ENCODE results near the gene LRRC46.

LRRC46 gene

GRCh38 chr17:47847341-47848197 is 16.1 kb downstream of the LRRC46 start:
- Mint-ChIP-seq H3K4me1 (ENCODE audit: low read depth) (peaks cover 28% of the 10 kb centered on the region), H3K27me3 (peaks cover 83% of the 10 kb centered on the region), H3K36me3 (ENCODE audit: low read depth) (no peaks in the 10 kb centered on the region), H3K4me3 (no peak overlapping the region), H3K27ac (no peak overlapping the region), H3K9me3 (no peaks in the 10 kb centered on the region)
- DNase-seq, result peak; percentile 52

- no peaks in the 10 kb centered on the region for H3K36me3 Mint-ChIP-seq (ENCODE audit: low read depth)
Observed at GRCh38 chr17:47848198-47848513, 16.7 kb downstream of the LRRC46 start.

GRCh38 chr17:47850373-47850691 is 18.9 kb downstream of the LRRC46 start:
- Mint-ChIP-seq H3K9me3 (no peaks in the 10 kb centered on the region), H3K27ac (no peak overlapping the region), H3K4me1 (ENCODE audit: low read depth) (peaks cover 23% of the 10 kb centered on the region), H3K4me3 (peak overlapping the region; percentile 45), H3K27me3 (peaks cover 92% of the 10 kb centered on the region), H3K36me3 (ENCODE audit: low read depth) (no peaks in the 10 kb centered on the region)
- DNase-seq, result no peak

More at GRCh38 chr17:47848198-47848513, 16.7 kb downstream of the LRRC46 start:
- Mint-ChIP-seq H3K9me3 (no peaks in the 10 kb centered on the region), H3K27me3 (peaks cover 87% of the 10 kb centered on the region), H3K4me3 (no peak overlapping the region), H3K27ac (no peak overlapping the region), H3K4me1 (ENCODE audit: low read depth) (peaks cover 25% of the 10 kb centered on the region)
- DNase-seq, result no peak

GRCh38 chr17:47850692-47851573 is 19.5 kb downstream of the LRRC46 start, which contains the start of gene SP6:
Gene SP6, minus strand, starts transcription at chr17:47851163. Its CDS starts 2,734 bp downstream, at chr17:47848429.
- peaks cover 92% of the 10 kb centered on the region for H3K27me3 Mint-ChIP-seq
- no peaks in the 10 kb centered on the region for H3K9me3 Mint-ChIP-seq
- H3K4me3 Mint-ChIP-seq, result peak within 1 kb of the TSS; percentile 45
- no peak within 1 kb of the TSS for H3K27ac Mint-ChIP-seq
- H3K4me1 Mint-ChIP-seq (ENCODE audit: low read depth), result peaks cover 23% of the 10 kb centered on the region
- no peaks in the 10 kb centered on the region for H3K36me3 Mint-ChIP-seq (ENCODE audit: low read depth)
- peak; percentile 78 for DNase-seq

- Mint-ChIP-seq H3K27me3 (peaks cover 91% of the 10 kb centered on the region), H3K27ac (no peak overlapping the region)
Observed at GRCh38 chr17:47851764-47852112, 20.3 kb downstream of the LRRC46 start.

GRCh38 chr17:47852113-47852949 is 20.9 kb downstream of the LRRC46 start:
- DNase-seq, result no peak
- H3K27ac Mint-ChIP-seq, result no peak overlapping the region
- H3K9me3 Mint-ChIP-seq, result no peaks in the 10 kb centered on the region
- H3K4me1 Mint-ChIP-seq (ENCODE audit: low read depth), result peaks cover 17% of the 10 kb centered on the region
- H3K4me3 Mint-ChIP-seq, result no peak overlapping the region
- peaks cover 90% of the 10 kb centered on the region for H3K27me3 Mint-ChIP-seq
- no peaks in the 10 kb centered on the region for H3K36me3 Mint-ChIP-seq (ENCODE audit: low read depth)

More at GRCh38 chr17:47851764-47852112, 20.3 kb downstream of the LRRC46 start:
- Mint-ChIP-seq H3K9me3 (no peaks in the 10 kb centered on the region), H3K4me1 (ENCODE audit: low read depth) (peaks cover 21% of the 10 kb centered on the region), H3K36me3 (ENCODE audit: low read depth) (no peaks in the 10 kb centered on the region), H3K4me3 (no peak overlapping the region)
- DNase-seq, result no peak

- no peak overlapping the region for H3K4me3 Mint-ChIP-seq
- H3K36me3 Mint-ChIP-seq (ENCODE audit: low read depth), result no peaks in the 10 kb centered on the region
- H3K27ac Mint-ChIP-seq, result no peak overlapping the region
- DNase-seq, result no peak
- H3K9me3 Mint-ChIP-seq, result no peaks in the 10 kb centered on the region
- H3K27me3 Mint-ChIP-seq, result peaks cover 79% of the 10 kb centered on the region
- H3K4me1 Mint-ChIP-seq (ENCODE audit: low read depth), result peaks cover 15% of the 10 kb centered on the region
Observed at GRCh38 chr17:47853616-47854015, 22.1 kb downstream of the LRRC46 start.

GRCh38 chr17:47855737-47856136 is 24.3 kb downstream of the LRRC46 start:
- peaks cover 65% of the 10 kb centered on the region for H3K27me3 Mint-ChIP-seq
- H3K9me3 Mint-ChIP-seq, result no peaks in the 10 kb centered on the region
- H3K27ac Mint-ChIP-seq, result no peak overlapping the region
- peaks cover 10% of the 10 kb centered on the region for H3K4me1 Mint-ChIP-seq (ENCODE audit: low read depth)
- no peak overlapping the region for H3K4me3 Mint-ChIP-seq
- DNase-seq, result no peak
- no peaks in the 10 kb centered on the region for H3K36me3 Mint-ChIP-seq (ENCODE audit: low read depth)

GRCh38 chr17:47856830-47857229 is 25.4 kb downstream of the LRRC46 start:
- DNase-seq, result no peak
- Mint-ChIP-seq H3K4me3 (no peak overlapping the region), H3K4me1 (ENCODE audit: low read depth) (peaks cover 7% of the 10 kb centered on the region), H3K36me3 (ENCODE audit: low read depth) (no peaks in the 10 kb centered on the region), H3K27ac (no peak overlapping the region), H3K27me3 (peaks cover 60% of the 10 kb centered on the region), H3K9me3 (no peaks in the 10 kb centered on the region)

GRCh38 chr17:47857551-47858455 is 26.3 kb downstream of the LRRC46 start:
- H3K4me1 Mint-ChIP-seq (ENCODE audit: low read depth), result peaks cover 4% of the 10 kb centered on the region
- H3K27ac Mint-ChIP-seq, result no peak overlapping the region
- H3K36me3 Mint-ChIP-seq (ENCODE audit: low read depth), result no peaks in the 10 kb centered on the region
- no peak for DNase-seq
- no peaks in the 10 kb centered on the region for H3K9me3 Mint-ChIP-seq
- no peak overlapping the region for H3K4me3 Mint-ChIP-seq
- H3K27me3 Mint-ChIP-seq, result peaks cover 51% of the 10 kb centered on the region

GRCh38 chr17:47860386-47860785 is 28.9 kb downstream of the LRRC46 start:
- peaks cover 20% of the 10 kb centered on the region for H3K4me1 Mint-ChIP-seq (ENCODE audit: low read depth)

GRCh38 chr17:47862621-47863440 is 31.4 kb downstream of the LRRC46 start:
- Mint-ChIP-seq H3K9me3 (no peaks in the 10 kb centered on the region), H3K27ac (no peak overlapping the region), H3K36me3 (ENCODE audit: low read depth) (no peaks in the 10 kb centered on the region), H3K4me1 (ENCODE audit: low read depth) (peaks cover 21% of the 10 kb centered on the region), H3K4me3 (no peak overlapping the region), H3K27me3 (peaks cover 9% of the 10 kb centered on the region)
- DNase-seq, result no peak

More at GRCh38 chr17:47860386-47860785, 28.9 kb downstream of the LRRC46 start:
- Mint-ChIP-seq H3K27me3 (peaks cover 25% of the 10 kb centered on the region), H3K9me3 (no peaks in the 10 kb centered on the region), H3K27ac (no peak overlapping the region), H3K36me3 (ENCODE audit: low read depth) (no peaks in the 10 kb centered on the region), H3K4me3 (no peak overlapping the region)
- DNase-seq, result no peak

- H3K4me3 Mint-ChIP-seq, result no peak overlapping the region
- no peak for DNase-seq
- H3K36me3 Mint-ChIP-seq (ENCODE audit: low read depth), result no peaks in the 10 kb centered on the region
- H3K27ac Mint-ChIP-seq, result peak overlapping the region; percentile 15
- H3K4me1 Mint-ChIP-seq (ENCODE audit: low read depth), result peaks cover 21% of the 10 kb centered on the region
- no peaks in the 10 kb centered on the region for H3K9me3 Mint-ChIP-seq
- H3K27me3 Mint-ChIP-seq, result peaks cover 19% of the 10 kb centered on the region
Observed at GRCh38 chr17:47864791-47865216, 33.3 kb downstream of the LRRC46 start.

All from activated T-cell treated with anti-CD3 and anti-CD28 coated beads, Interleukin-2, amount 50 U/mL, for 24 hours (primary cell).